Measurements from ENCODE around the gene RGS7. TPM values are rescaled to one million over a fixed set of nuclear protein-coding genes. Genes with fewer than 3 reads are reported as not detected.

The RGS7 gene
- total and polyA plus RNA-seq, 2 of the 8 experiments (the other 6 are each of a cell fraction or from before 2014, with no cell fraction given), result 1.6 to 3.0 TPM

GRCh38 chr1:240968864-240969263 is 388.1 kb downstream of the RGS7 start (continued):
- no peak for TF ChIP-seq CTCF (IDR thresholded peaks at IDR 0.05; ENCODE audit: control extremely low read depth in 1 of 3, insufficient read depth in 1 of 3, low read depth in 1 of 3, low read length in 3 of 3)
- no peak for TF ChIP-seq MAX (IDR thresholded peaks at IDR 0.05)
- no peak for TF ChIP-seq SIX5 (IDR thresholded peaks at IDR 0.05; ENCODE audit: low read depth, low read length)
- TF ChIP-seq PHF8 (conservative IDR thresholded peaks at IDR 0.05; ENCODE audit: low read depth, low read length), result no peak
